ENCODE measurements around the gene ACADVL.

Gene ACADVL

DNA sequence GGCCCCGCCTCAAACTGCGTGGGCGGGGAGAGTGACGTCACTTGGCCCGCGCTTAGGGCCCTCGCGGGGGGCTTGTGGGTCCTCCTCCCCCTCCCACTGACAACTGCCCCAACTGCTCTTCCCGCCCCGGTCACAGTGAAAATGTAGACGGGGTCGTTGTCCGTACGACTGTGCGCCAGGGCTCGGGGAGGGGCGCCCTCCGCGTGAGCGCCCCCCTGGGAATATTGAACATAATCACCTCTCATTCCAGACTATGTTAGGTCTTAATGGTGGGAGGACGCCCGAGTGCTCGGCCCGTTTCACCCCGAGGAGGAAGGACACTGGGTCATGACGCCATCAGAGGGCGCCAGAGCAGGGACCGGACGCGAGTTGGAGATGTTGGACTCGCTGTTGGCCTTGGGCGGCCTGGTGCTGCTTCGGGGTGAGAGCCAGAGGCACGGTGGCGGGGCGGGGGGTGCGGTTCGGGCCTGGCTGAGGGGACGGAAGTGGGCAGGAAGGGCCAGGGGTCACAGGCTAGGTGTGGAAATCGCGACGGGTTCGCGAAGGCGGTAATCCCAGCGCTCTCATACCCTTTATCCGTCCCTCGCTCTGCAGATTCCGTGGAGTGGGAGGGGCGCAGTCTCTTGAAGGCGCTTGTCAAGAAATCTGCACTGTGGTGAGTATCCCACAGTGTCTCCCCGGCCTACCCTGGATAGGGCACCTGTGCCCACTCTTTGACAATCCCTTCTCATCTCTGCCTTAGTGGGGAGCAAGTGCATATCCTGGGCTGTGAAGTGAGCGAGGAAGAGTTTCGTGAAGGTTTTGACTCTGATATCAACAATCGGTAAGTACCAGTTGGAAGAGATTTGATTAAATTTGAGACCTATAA, 32.7 kb downstream of the ACADVL start, which contains the start of gene ELP5:
ELP5 (plus strand) TSS at position 40 of the 868 bp plus-strand sequence; CDS start at position 376, 336 bp downstream.
- peak; percentile 95 for DNase-seq

GRCh38 chr17:7253082-7253481, 33.3 kb downstream of the ACADVL start:
- DNase-seq: no peak

GRCh38 chr17:7254511-7254910, 34.8 kb downstream of the ACADVL start:
- DNase-seq: no peak

GRCh38 chr17:7256766-7257456, 37.2 kb downstream of the ACADVL start:
- no peak for DNase-seq

- DNase-seq: no peak
These were observed 39.2 kb downstream of the ACADVL start for GRCh38 chr17:7258731-7259554.

GRCh38 chr17:7259555-7259889, 39.8 kb downstream of the ACADVL start:
- DNase-seq: no peak

DNA sequence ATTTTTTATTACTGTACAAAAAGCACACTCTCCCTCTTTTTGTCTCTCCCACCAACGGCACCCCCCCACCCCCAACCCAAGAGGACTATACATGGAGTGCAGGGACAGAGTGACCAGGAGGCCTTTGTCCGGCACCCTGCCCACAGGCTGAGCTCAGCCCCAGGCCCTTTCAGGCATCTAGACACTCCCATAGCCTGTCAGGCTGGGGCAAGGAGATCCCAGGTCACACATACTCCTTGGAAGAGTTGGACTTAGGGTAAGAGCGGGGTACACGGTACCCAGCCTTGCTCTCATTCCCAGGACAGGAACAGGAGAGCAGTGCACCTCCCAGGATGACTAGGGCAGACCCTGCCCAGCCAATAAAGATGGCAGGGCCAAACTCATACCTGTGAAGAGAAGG, 40.4 kb downstream of the ACADVL start:
- DNase-seq: no peak

DNA sequence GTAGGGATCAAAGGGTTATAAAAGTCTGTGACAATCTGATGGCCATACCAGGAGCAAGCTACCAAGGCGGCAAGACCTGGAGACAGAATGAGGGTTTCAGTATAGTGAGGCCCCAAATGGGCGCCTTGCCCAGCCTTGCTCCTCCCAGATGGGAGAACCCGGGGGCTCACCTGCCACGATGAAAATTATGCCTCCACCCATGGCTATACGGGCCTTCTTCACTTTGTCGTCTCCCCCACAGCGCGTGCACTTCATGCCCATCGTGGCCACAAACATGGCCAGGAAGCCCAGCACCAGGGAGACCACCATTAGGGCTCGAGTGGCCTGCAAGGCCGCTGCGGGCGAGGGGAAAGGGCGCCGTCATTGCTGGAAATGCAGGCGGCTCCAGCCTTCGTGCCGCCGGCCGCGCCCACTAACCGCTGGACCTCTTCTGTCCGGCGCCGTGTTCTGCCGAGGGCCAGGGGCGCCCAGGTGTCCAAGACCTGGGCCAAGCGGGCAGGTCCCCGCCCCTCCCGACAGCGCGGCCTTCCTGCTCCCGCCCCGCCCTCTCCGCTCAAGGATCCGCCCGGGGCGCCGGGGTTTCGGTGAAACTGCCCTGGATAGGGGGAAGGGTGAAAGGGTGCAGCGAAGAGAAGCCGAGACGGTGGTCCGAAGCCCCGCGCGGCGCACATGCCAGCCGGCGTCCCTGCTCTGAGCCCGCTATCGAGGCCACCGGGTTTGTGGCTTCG, 41.1 kb downstream of the ACADVL start:
- no peak for DNase-seq

GRCh38 chr17:7261379-7262191, 41.8 kb downstream of the ACADVL start:
- no peak for DNase-seq

DNA sequence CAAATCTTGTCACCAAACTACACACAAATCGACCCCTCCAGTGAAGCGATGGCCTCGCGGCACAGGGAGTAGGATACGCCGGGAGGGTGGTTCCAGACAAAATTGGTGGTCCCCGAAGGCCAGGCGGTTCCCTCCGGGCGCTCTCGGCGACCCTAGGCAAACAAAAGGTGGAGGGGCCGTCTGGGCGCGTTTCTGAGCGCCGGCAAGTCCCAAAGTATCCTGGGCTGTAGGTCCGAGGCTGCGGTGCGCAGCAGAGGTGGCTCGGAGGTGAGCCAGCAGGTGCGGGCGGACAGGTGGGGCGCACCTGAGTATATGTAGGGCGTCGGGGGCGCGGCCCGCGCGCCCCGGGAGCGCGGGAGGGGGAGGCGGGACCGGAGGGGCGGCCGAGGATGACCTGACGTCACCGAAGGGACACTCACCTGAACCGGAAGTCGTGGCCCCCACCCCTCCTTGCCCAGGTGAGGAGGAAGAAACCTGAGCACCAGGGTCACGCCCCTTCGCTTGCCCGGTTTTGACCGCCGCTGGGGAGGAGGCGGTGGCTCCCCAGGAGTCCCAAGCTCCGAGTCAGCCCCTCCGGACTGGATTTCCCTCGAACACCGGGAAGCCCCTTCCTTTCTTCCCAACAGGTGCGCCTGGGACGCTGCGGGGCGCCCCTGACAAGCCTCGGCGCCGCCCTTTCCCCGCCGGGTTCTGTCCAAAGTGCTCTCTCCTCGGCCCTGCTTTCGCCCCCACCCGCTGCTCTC, 42.6 kb downstream of the ACADVL start, which contains the start of gene CLDN7:
CLDN7 (minus strand) TSS at position 287 of the 743 bp plus-strand sequence. CDS start 435 bp downstream, outside the sequence.
- no peak for DNase-seq

DNA sequence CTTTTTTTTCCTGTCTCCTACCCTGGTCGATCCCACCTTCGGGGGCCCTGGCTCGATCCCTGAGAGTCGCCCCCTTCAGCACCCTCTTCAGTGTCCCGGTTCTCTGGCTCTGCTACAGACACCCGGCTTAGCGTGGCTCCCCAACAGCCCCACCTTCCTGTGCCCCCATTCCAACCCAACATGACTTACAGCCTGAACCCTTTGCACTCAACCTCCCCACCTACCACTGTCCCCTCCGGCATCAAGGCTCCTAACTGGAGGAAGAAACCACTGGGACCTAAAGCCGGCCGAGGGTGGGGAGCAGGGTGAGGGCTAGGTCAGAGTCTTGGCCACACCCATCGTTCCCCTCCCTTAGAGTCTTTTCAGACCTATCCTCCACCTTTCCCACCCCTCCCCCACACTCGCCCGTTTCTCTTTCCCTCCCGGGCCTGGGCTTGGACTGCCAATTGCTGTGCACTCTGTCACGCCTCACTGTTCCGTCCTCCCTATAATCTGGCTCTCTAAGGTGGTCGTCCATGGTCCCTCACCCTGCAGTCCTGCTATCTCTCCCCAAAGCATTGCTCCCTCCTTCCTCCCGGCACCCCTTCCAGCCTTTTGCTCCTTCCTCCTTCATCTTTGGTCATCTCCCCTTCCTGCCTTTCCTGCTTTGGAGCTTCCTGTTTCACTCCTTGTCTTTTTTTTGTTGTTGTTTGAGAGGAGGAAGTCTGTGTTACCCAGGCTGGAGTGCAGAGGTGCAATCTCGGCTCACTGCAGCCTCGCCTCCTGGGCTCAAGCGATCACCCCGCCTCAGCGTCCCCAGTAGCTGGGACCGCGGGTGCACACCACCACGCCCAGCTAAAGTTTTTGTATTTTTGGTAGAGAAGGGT, 43.4 kb downstream of the ACADVL start:
- no peak for DNase-seq

DNA sequence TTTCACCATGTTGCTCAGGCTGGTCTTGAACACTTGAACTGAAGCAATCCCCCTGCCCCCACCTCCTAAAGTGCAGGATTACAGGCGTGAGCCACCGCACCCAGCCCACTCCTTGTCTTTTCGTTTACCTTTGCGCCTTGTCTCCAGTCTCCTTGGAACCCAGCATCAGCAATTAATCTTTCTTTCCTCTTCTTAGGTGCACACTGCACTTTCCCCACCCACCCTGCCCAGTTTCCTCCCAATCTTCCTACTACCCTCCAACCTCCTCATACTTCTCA, 44.0 kb downstream of the ACADVL start:
- DNase-seq: no peak

- no peak for DNase-seq
These were observed 47.0 kb downstream of the ACADVL start for GRCh38 chr17:7266784-7267183.

Data from fibroblast of upper back skin (primary cell).